ENCODE results near the gene TENM3.
"Not testable (repeated sequence)": the region's sequence is repeated elsewhere in the genome, so short reads cannot be mapped to it uniquely, and the experiment has no call there.

TENM3 gene

DNA sequence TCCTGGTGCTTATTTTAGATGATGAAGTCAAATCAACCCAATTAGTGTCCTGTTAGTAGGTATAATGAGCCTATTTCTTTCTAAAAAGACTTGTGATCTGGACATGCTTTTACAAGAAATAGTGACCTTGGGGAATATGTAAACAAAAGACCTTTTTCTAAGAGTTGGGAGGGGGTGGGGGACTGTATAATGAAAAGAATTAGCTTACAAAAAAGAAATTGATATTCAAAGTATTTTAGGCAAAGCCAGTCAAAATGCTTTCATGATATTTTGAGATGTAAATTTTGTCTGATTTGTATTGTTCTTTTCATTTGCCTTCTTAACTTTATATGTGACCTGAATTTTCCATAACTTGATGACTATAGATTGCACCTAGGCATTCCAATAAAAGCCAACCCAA is 559.4 kb downstream of the TENM3 start:
- DNase-seq = no peak

DNA sequence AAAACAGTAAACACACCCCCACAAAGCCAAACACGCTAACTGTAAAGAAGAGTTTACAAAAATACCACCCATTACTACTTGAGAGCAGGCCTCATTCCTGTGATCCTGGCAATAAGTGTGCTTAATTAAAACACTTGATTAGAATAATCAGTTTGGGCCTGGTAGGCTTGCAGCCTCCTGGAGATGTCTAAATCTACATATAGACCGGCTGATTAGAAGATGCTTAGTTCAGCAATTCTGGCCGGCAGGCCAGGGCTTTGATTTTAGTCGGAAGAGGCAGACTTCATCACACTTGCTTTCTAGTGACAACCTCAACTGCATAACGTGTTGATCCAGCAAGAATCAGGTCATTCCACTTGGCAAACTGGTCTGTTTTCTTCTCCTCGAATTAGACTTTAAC is 560.0 kb downstream of the TENM3 start:
- DNase-seq = no peak

- no peak for DNase-seq
Measured at GRCh38 chr4:182804131-182804530, 560.9 kb downstream of the TENM3 start.

DNA sequence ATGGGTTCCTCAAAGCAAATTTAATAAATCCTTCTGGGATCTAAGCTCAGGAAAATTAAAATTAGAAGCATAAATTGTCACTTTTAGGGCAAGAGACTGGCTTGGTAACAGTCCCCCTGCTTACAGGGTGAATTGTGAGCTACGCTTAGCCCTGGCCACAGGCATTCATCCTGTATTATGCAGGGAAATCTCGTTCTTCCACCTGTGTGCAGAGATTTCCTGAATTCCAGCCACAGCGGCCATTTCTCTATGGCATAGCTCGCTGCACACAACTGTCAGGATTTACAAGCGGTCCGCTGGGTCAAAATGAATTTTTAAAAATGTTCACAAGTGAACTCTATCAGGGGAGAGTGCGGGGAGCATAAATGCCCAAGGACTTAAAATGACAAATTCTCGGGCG is 562.1 kb downstream of the TENM3 start:
- no peak for DNase-seq

GRCh38 chr4:182805750-182806149 is 562.5 kb downstream of the TENM3 start:
- no peak for DNase-seq

GRCh38 chr4:182806259-182807252 is 563.4 kb downstream of the TENM3 start:
- peak; percentile 69 for DNase-seq

GRCh38 chr4:182807346-182807745 is 564.1 kb downstream of the TENM3 start:
- no peak for DNase-seq

DNA sequence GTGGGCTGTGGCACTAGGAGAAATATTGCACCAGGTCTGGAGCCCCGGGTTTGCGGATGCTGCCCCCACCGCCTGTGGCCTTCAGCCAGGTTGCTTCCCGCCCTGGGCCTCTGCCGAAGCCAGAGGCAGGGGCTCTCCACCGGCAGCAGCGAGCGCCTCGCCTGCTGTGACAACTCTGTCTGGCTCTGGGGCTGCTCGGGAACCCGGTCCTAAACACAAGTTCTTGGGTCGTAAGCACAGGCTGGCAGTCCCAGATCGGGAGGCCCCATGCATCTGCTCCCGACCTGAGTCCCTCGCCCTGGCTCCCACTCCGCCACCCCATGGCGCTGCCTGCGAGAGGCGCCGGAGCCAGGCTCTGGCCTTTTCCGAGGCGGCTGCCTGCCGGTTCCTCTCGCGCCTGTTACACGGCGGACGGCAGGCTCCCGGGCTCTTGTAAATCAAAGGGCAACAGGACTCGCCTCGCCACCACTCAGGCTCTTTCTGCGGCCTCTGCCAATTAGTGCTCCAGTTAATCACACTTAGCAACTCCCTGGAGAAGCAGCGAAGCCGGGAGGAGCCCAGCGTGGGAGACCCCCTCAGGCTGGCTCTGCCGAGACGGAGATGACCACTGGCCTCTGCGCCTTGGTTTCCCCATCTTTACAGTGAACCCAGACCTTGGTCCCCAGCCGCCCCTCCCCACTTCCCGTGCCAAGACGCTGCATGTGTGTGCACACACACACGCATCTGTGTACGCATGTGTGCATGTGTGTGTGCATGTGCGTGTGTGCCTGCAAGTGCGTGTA is 564.8 kb downstream of the TENM3 start:
- no peak for DNase-seq

- DNase-seq = no peak
Measured at GRCh38 chr4:182808673-182809416, 565.6 kb downstream of the TENM3 start.

GRCh38 chr4:182809417-182810102 is 566.4 kb downstream of the TENM3 start:
- DNase-seq = no peak

DNA sequence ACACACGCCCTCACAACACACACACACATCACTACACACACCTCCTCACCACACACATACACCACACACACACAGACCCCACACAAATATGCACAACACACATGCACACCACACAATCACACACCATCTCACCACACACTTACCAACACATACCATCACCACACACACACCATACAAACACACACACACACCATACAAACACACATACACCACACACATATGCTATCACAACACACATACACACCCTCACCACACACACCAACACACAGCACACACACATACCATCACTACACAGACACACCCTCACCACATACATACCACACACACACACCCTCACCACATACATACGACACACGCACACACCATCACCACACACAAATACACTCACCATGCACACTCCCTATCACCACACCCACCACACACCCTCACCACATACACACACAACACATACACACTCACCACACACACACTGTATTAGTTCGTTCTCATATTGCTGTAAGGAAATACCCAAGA is 567.0 kb downstream of the TENM3 start:
- no peak for DNase-seq

- no peak for DNase-seq
Measured at GRCh38 chr4:182812916-182813315, 569.7 kb downstream of the TENM3 start.

DNA sequence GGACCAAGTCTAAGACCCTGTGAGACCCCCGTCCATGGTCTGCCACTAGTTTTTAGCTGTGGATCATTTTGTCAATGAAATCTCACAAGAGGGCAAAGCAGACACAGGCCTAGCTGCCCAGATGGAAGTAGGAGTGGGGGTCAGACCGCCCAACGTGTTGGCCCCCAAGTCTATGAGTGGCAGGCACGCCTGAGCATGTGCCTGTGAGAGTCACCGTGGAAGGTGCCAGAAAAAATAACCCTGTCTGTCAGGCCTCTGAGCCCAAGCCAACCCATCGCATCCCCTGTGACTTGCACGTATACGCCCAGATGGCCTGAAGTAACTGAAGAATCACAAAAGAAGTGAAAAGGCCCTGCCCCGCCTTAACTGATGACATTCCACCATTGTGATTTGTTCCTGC is 570.9 kb downstream of the TENM3 start:
- DNase-seq = not testable (repeated sequence)

- no peak for DNase-seq
Measured at GRCh38 chr4:182818926-182819730, 575.9 kb downstream of the TENM3 start.

GRCh38 chr4:182819751-182820150 is 576.5 kb downstream of the TENM3 start:
- DNase-seq = no peak

DNA sequence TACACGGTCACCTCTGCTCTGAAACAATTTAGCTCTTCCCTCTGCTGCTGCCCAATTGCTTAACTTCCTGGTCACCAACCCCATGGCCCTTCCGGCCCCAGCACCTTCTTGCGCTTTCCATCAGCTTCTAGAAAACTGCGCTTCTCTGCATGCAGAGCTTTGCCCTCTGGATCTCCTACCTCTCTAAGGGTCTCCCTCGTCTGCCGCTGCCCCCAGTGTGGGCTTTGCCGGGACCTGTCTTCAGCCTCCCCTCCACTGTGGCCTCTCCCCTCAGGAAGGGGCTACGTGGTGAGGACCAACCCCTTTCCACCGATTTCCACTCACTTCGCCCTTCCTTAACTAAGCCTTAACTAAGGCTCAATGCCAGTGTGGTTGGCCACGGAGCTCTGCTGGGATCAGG is 579.4 kb downstream of the TENM3 start:
- DNase-seq = no peak

- no peak for DNase-seq
Measured at GRCh38 chr4:182823576-182823975, 580.4 kb downstream of the TENM3 start.

DNA sequence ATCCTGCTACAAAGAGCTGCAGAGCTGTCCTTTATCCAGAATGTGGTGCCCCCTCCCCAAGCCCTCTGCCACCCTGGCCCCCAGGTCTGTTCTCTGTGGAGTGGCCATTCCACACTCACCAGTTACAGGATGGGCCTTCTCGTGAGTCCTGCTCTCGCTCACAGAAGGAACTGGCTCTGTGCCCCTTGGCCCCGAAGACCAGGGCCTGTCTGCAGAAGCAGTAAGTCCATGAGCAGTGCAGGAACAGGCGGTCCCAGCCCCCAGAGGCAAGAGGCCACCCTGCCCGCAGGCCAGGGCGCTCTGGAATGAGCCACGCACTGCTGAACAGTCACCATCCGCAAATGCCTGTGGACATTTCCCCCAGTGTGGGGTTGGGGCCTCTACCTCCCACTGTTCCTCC is 581.8 kb downstream of the TENM3 start:
- no peak for DNase-seq

DNA sequence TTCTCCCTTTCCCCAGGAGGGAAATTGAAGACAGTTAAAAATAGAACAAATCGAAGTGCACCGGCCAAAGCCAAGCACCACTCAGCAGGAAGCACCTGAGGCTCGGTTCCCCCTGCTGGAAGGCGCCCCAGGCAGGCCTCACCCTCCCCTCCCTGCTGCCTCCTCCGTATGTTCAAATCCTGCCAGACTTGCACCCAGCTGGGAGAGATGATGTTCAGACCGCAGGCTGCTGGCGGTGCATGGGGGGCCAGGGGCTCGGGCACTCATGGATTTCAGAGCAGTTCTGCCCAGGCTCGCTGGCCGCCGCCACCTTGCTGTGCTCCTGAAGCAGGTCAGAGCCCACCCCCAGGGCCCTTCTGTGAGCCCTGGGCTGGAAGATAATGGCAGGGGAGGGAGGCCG is 582.6 kb downstream of the TENM3 start:
- no peak for DNase-seq

- no peak for DNase-seq
Measured at GRCh38 chr4:182826391-182826790, 583.2 kb downstream of the TENM3 start.

GRCh38 chr4:182827166-182827565 is 584.0 kb downstream of the TENM3 start:
- DNase-seq = no peak

Data from NCI-H82 (cell line).